ENCODE data around the gene GLP2R. TPM values are rescaled to one million over a fixed set of nuclear protein-coding genes. Genes with fewer than 3 reads are reported as not detected.

GLP2R gene
- total and polyA plus RNA-seq, 2 of the 13 experiments (the other 11 are each of a cell fraction or from before 2014, with no cell fraction given), result 0.65 to 1.4 TPM

DNA sequence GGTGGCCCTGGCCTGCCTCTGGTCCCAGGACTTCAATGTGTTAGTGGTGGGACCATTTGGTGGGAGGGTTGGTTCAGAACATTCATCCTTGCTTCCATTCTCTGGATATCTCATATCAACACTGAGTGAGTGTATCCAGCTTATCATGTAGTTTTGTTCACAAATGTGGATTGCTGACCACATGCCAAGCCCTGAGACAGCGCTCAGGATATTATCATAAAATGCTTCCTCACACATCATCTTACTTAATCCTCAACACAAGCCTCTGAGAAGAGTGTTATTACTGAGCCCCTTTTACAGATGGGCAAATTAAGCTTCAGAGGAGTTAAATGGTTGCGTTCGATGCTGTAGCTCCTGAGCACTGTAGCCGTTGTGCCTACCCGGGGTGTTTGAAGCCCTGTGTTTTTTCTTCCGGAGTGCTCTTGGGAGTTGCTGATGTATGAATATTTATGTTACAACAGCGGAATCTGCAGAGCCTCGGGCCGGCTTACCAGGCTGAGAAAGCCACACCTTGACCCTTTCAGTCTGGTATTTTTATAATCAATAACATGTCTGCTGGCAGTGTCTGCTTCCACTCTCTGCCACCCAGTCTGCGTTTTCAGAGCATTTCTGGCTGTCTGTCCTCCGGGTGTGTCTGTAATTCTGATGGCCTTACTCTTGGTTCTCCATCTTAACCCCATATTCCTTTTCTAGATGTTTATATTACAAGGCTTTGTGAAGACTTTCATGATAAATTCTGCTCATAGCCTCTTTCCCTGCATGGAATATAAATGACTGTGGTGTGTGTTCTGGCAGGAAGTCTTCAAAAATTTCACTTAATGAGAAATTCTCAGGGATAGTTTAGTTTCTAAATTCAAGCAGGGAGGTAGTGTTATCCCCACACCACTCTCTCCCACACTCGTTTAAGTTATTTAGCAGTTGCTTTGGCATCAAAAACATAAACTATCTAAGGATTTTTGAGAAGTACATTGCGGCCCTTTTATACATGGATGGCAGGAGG lies 2.9 kb downstream of the GLP2R start:
- Histone ChIP-seq H3K4me2 (ENCODE audit: low read depth, low read length) (no peak overlapping the region), H4K20me1 (ENCODE audit: insufficient read depth, low read length) (no peaks in the 10 kb centered on the region), H3K27ac (ENCODE audit: extremely low read length, insufficient read depth, low read length) (no peak overlapping the region), H2AFZ (ENCODE audit: low read length) (no peak overlapping the region), H3K27me3 (ENCODE audit: control insufficient read depth in 1 of 2, insufficient read depth in 2 of 2, low read length in 2 of 2) (peaks cover 2 to 20% of the 10 kb centered on the region in 2 experiments), H3K9ac (ENCODE audit: insufficient read depth, low read depth, low read length) (no peak overlapping the region), H3K4me1 (ENCODE audit: insufficient read depth, low read length) (no peaks in the 10 kb centered on the region), H3K79me2 (ENCODE audit: insufficient read depth, low read length) (no peaks in the 10 kb centered on the region), H3K36me3 (replicated peaks in 1 of 2; ENCODE audit: control insufficient read depth in 1 of 2, insufficient read depth in 2 of 2, low read length in 2 of 2) (no peaks in the 10 kb centered on the region), H3K9me3 (ENCODE audit: low read length) (no peaks in the 10 kb centered on the region), H3K4me3 (replicated peaks in 1 of 3; ENCODE audit: insufficient read depth in 1 of 3, low read depth in 2 of 3, low read length in 3 of 3) (no peak overlapping the region)
- ATAC-seq, result no peak
- no peak for FAIRE-seq
- in situ Hi-C loops (cut with HindIII; ENCODE audit: extremely low pct_ligation_motif_present, low pct_unique_long_range_greater_than_20kb) (no loop called here), intact Hi-C loops (cut with micrococcal nuclease; ENCODE audit: unreplicated experiment) (no loop called here)
- no peak for TF ChIP-seq KMT2B (CRISPR knock-in tag; IDR thresholded peaks at IDR 0.05)
- TF ChIP-seq, protein P1, sequence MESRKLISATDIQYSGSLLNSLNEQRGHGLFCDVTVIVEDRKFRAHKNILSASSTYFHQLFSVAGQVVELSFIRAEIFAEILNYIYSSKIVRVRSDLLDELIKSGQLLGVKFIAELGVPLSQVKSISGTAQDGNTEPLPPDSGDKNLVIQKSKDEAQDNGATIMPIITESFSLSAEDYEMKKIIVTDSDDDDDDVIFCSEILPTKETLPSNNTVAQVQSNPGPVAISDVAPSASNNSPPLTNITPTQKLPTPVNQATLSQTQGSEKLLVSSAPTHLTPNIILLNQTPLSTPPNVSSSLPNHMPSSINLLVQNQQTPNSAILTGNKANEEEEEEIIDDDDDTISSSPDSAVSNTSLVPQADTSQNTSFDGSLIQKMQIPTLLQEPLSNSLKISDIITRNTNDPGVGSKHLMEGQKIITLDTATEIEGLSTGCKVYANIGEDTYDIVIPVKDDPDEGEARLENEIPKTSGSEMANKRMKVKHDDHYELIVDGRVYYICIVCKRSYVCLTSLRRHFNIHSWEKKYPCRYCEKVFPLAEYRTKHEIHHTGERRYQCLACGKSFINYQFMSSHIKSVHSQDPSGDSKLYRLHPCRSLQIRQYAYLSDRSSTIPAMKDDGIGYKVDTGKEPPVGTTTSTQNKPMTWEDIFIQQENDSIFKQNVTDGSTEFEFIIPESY (CRISPR knock-in tag; IDR thresholded peaks at IDR 0.05), result no peak
- TF ChIP-seq, protein P2, sequence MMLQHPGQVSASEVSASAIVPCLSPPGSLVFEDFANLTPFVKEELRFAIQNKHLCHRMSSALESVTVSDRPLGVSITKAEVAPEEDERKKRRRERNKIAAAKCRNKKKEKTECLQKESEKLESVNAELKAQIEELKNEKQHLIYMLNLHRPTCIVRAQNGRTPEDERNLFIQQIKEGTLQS (CRISPR knock-in tag; IDR thresholded peaks at IDR 0.05), result no peak
- no peak for DNase-seq (ENCODE audit: low spot score)
- no TSS peak for BruUV-seq (replicated peaks)
- ChIA-PET POLR2A (no interaction called here), CTCF (ENCODE audit: low intra/inter-chr PET ratio, low total read pairs) (no interaction called here)
- WGBS (ENCODE audit: low lambda C conversion rate), result 35% methylated on average over 11 of the region's 13 CpGs

DNA sequence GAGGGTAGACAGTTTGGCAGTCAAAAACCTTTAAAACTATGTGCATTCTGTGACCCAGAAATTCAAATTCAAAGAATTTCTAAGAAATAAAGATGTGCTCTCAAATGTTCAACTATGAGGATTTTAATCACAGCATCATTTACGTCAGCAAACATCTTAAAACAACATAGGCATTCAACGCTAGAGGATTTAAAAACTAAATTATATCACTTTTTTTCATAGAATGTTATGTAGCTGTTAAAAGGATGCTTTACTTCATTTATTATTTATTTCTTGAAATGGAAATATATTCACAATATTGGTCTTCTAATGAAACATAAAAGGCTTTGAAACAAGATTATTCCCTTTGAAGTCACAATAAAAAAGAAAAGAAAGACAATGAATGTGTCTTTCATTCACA lies 3.6 kb downstream of the GLP2R start:
- no TSS peak for BruUV-seq (replicated peaks)
- Histone ChIP-seq H3K4me1 (ENCODE audit: insufficient read depth, low read length) (no peaks in the 10 kb centered on the region), H3K9me3 (ENCODE audit: low read length) (no peaks in the 10 kb centered on the region), H3K27ac (ENCODE audit: extremely low read length, insufficient read depth, low read length) (no peak overlapping the region), H2AFZ (ENCODE audit: low read length) (no peak overlapping the region), H3K36me3 (replicated peaks in 1 of 2; ENCODE audit: control insufficient read depth in 1 of 2, insufficient read depth in 2 of 2, low read length in 2 of 2) (no peaks in the 10 kb centered on the region), H3K79me2 (ENCODE audit: insufficient read depth, low read length) (no peaks in the 10 kb centered on the region), H3K9ac (ENCODE audit: insufficient read depth, low read depth, low read length) (no peak overlapping the region), H3K4me3 (replicated peaks in 1 of 3; ENCODE audit: insufficient read depth in 1 of 3, low read depth in 2 of 3, low read length in 3 of 3) (no peak overlapping the region), H4K20me1 (ENCODE audit: insufficient read depth, low read length) (no peaks in the 10 kb centered on the region), H3K4me2 (ENCODE audit: low read depth, low read length) (no peak overlapping the region), H3K27me3 (ENCODE audit: control insufficient read depth in 1 of 2, insufficient read depth in 2 of 2, low read length in 2 of 2) (peaks cover 2 to 20% of the 10 kb centered on the region in 2 experiments)
- CTCF ChIA-PET (ENCODE audit: low intra/inter-chr PET ratio, low total read pairs), result no interaction called here
- intact Hi-C loops (cut with micrococcal nuclease; ENCODE audit: unreplicated experiment) (no loop called here), in situ Hi-C loops (cut with HindIII; ENCODE audit: extremely low pct_ligation_motif_present, low pct_unique_long_range_greater_than_20kb) (no loop called here)
- WGBS (ENCODE audit: low lambda C conversion rate), result 7% methylated on average over 2 of the region's 2 CpGs
- FAIRE-seq (no peak), DNase-seq (ENCODE audit: low spot score) (no peak), ATAC-seq (no peak)
- POLR2A ChIA-PET, result no interaction called here
- TF ChIP-seq, protein P3, sequence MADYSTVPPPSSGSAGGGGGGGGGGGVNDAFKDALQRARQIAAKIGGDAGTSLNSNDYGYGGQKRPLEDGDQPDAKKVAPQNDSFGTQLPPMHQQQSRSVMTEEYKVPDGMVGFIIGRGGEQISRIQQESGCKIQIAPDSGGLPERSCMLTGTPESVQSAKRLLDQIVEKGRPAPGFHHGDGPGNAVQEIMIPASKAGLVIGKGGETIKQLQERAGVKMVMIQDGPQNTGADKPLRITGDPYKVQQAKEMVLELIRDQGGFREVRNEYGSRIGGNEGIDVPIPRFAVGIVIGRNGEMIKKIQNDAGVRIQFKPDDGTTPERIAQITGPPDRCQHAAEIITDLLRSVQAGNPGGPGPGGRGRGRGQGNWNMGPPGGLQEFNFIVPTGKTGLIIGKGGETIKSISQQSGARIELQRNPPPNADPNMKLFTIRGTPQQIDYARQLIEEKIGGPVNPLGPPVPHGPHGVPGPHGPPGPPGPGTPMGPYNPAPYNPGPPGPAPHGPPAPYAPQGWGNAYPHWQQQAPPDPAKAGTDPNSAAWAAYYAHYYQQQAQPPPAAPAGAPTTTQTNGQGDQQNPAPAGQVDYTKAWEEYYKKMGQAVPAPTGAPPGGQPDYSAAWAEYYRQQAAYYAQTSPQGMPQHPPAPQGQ (CRISPR knock-in tag; IDR thresholded peaks at IDR 0.05; ENCODE audit: borderline replicate concordance), result no peak
- TF ChIP-seq TRIM24 (CRISPR knock-in tag; IDR thresholded peaks at IDR 0.05) (no peak), RORA (CRISPR knock-in tag; IDR thresholded peaks at IDR 0.05) (no peak), SMAD3 (CRISPR knock-in tag; IDR thresholded peaks at IDR 0.05) (no peak), ZNF577 (CRISPR knock-in tag; IDR thresholded peaks at IDR 0.05; ENCODE audit: borderline replicate concordance, low read depth) (no peak), HMGA1 (CRISPR knock-in tag; conservative IDR thresholded peaks at IDR 0.05) (no peak), ZNF430 (CRISPR knock-in tag; IDR thresholded peaks at IDR 0.05) (no peak)
- TF ChIP-seq, protein P4, sequence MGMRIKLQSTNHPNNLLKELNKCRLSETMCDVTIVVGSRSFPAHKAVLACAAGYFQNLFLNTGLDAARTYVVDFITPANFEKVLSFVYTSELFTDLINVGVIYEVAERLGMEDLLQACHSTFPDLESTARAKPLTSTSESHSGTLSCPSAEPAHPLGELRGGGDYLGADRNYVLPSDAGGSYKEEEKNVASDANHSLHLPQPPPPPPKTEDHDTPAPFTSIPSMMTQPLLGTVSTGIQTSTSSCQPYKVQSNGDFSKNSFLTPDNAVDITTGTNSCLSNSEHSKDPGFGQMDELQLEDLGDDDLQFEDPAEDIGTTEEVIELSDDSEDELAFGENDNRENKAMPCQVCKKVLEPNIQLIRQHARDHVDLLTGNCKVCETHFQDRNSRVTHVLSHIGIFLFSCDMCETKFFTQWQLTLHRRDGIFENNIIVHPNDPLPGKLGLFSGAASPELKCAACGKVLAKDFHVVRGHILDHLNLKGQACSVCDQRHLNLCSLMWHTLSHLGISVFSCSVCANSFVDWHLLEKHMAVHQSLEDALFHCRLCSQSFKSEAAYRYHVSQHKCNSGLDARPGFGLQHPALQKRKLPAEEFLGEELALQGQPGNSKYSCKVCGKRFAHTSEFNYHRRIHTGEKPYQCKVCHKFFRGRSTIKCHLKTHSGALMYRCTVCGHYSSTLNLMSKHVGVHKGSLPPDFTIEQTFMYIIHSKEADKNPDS (CRISPR knock-in tag; IDR thresholded peaks at IDR 0.05), result no peak
